GM23338 (cell line): ENCODE results near the gene ADD1.

Source experiments
- CREB1 ChIP-seq: fragments of 250-450 bp; sonication (Bioruptor Pico); IDR thresholded peaks from 2 replicates; pipeline ENCODE4 v1.5.0; 2020; ENCODE audit warnings: low read depth, mild to moderate bottlenecking, moderate library complexity
- ETS1 ChIP-seq: IDR thresholded peaks from 2 replicates; pipeline ENCODE4 v1.6.1; 2016; ENCODE audit warnings: antibody characterized with exemption
- EZH2 ChIP-seq: fragments of 200-600 bp; sonication (generic); IDR thresholded peaks from one replicate; pipeline ENCODE4 v1.8.0; 2017; ENCODE audit warnings: antibody characterized with exemption, mild to moderate bottlenecking, low read depth; ENCODE audit not compliant: unreplicated experiment
- EZH2phosphoT487 ChIP-seq: fragments of 200-600 bp; sonication (generic); IDR thresholded peaks from one replicate; pipeline ENCODE4 v1.8.1; 2018; ENCODE audit warnings: antibody characterized with exemption; ENCODE audit not compliant: unreplicated experiment
- JUNB ChIP-seq: IDR thresholded peaks from one replicate; pipeline ENCODE4 v1.6.1; 2016; ENCODE audit warnings: antibody characterized with exemption; ENCODE audit not compliant: unreplicated experiment
- NANOG ChIP-seq: IDR thresholded peaks from 2 replicates; pipeline ENCODE4 v1.6.1; 2016; ENCODE audit warnings: antibody characterized with exemption, borderline replicate concordance
- POLR2AphosphoS5 ChIP-seq: IDR thresholded peaks from 2 replicates; pipeline ENCODE4 v1.6.1; 2016; ENCODE audit warnings: antibody characterized with exemption, low read depth
- STAT1 ChIP-seq: IDR thresholded peaks from one replicate; pipeline ENCODE4 v1.6.1; 2016; ENCODE audit warnings: antibody characterized with exemption; ENCODE audit not compliant: unreplicated experiment
- ZNF331 ChIP-seq: fragments of 250-450 bp; sonication (Bioruptor Pico); IDR thresholded peaks from 2 replicates; pipeline ENCODE4 v1.5.0; 2020; ENCODE audit warnings: low read depth, mild to moderate bottlenecking, moderate library complexity
- ZNF462 ChIP-seq: fragments of 250-450 bp; sonication (Bioruptor Pico); IDR thresholded peaks from 2 replicates; pipeline ENCODE4 v1.5.0; 2020; ENCODE audit warnings: mild to moderate bottlenecking, moderate library complexity
- TF ChIP-seq, protein P1 (sequence below), 2 experiments: fragments of 200-600 bp in 1 of 2; sonication (generic) in 1 of 2; conservative IDR thresholded peaks; 2 replicates each; pipeline versions ENCODE4 v1.5.1 to v1.6.1; 2016 to 2017; ENCODE audit warnings: antibody characterized with exemption in 2 of 2, low read depth in 2 of 2, mild to moderate bottlenecking in 2 of 2, moderate library complexity in 1 of 2
- TF ChIP-seq, protein P2 (sequence below): IDR thresholded peaks from one replicate; pipeline ENCODE4 v1.6.1; 2018; ENCODE audit warnings: antibody characterized with exemption; ENCODE audit not compliant: unreplicated experiment

- no peak for TF ChIP-seq ETS1
- TF ChIP-seq, protein P1, sequence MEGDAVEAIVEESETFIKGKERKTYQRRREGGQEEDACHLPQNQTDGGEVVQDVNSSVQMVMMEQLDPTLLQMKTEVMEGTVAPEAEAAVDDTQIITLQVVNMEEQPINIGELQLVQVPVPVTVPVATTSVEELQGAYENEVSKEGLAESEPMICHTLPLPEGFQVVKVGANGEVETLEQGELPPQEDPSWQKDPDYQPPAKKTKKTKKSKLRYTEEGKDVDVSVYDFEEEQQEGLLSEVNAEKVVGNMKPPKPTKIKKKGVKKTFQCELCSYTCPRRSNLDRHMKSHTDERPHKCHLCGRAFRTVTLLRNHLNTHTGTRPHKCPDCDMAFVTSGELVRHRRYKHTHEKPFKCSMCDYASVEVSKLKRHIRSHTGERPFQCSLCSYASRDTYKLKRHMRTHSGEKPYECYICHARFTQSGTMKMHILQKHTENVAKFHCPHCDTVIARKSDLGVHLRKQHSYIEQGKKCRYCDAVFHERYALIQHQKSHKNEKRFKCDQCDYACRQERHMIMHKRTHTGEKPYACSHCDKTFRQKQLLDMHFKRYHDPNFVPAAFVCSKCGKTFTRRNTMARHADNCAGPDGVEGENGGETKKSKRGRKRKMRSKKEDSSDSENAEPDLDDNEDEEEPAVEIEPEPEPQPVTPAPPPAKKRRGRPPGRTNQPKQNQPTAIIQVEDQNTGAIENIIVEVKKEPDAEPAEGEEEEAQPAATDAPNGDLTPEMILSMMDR (conservative IDR thresholded peaks at IDR 0.05; ENCODE audit: low read depth in 2 of 2), result no peak
- no peak for TF ChIP-seq EZH2
- TF ChIP-seq EZH2phosphoT487, result no peak
- TF ChIP-seq POLR2AphosphoS5, result no peak
- TF ChIP-seq ZNF462 (CRISPR knock-in tag), result no peak
- TF ChIP-seq, protein P2, sequence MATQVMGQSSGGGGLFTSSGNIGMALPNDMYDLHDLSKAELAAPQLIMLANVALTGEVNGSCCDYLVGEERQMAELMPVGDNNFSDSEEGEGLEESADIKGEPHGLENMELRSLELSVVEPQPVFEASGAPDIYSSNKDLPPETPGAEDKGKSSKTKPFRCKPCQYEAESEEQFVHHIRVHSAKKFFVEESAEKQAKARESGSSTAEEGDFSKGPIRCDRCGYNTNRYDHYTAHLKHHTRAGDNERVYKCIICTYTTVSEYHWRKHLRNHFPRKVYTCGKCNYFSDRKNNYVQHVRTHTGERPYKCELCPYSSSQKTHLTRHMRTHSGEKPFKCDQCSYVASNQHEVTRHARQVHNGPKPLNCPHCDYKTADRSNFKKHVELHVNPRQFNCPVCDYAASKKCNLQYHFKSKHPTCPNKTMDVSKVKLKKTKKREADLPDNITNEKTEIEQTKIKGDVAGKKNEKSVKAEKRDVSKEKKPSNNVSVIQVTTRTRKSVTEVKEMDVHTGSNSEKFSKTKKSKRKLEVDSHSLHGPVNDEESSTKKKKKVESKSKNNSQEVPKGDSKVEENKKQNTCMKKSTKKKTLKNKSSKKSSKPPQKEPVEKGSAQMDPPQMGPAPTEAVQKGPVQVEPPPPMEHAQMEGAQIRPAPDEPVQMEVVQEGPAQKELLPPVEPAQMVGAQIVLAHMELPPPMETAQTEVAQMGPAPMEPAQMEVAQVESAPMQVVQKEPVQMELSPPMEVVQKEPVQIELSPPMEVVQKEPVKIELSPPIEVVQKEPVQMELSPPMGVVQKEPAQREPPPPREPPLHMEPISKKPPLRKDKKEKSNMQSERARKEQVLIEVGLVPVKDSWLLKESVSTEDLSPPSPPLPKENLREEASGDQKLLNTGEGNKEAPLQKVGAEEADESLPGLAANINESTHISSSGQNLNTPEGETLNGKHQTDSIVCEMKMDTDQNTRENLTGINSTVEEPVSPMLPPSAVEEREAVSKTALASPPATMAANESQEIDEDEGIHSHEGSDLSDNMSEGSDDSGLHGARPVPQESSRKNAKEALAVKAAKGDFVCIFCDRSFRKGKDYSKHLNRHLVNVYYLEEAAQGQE, result no peak
- TF ChIP-seq JUNB, result no peak
- no peak for TF ChIP-seq NANOG
- no peak for TF ChIP-seq ZNF331 (CRISPR knock-in tag)
- no peak for TF ChIP-seq STAT1
- TF ChIP-seq CREB1 (CRISPR knock-in tag), result no peak
These were observed 57.5 kb downstream of the ADD1 start for GRCh38 chr4:2901186-2901585.
